GM21367 (cell line): ENCODE measurements around the gene GOLGA8B.
"Not testable (repeated sequence)": the region's sequence is repeated elsewhere in the genome, so short reads cannot be mapped to it uniquely, and the experiment has no call there.

Experiments used
- ATAC-seq: cut with Tn5 transposase; IDR thresholded peaks from one replicate; pipeline ENCODE4 v1.9.1; 2021; ENCODE audit not compliant: unreplicated experiment

GOLGA8B gene

DNA sequence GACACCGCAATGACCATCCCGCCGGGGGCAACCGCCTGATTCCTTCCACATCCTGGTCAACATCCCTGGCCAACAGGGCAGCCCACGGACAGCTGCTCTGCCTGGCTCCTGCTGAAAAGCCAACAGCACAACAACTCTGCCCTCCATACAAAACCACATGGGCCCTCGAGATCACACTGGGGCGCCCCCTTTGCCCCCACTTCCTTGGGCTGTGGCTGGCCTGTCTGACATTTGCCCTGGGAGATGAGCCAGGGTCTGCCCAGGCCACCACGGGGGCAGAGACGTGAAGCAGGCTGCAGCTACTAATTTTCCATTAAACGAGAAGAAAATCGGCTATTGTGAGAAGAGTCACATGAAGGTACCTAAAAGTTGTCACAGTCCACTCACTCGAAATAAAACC lies 16.3 kb downstream of the GOLGA8B start:
- not testable (repeated sequence) for ATAC-seq

DNA sequence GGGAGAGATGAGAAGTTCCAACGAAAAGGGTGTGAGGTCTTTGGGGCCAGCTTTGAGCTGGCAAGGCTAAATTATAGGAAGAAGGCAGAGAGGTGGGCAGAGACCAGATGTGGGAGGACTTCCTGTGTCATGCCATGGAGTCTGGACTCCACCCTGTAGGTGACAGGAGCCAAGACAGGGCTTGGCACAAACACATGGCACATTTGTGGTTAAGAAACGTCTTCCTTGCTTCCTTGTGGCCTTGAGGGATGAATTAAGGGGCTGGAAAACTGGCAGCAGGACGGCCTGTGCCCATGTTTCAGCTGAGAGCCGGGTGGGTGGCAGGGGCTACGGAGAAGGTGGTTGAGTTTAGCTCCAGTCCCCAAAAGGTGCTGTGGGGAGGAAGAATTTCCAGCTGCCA lies 18.7 kb downstream of the GOLGA8B start:
- not testable (repeated sequence) for ATAC-seq

DNA sequence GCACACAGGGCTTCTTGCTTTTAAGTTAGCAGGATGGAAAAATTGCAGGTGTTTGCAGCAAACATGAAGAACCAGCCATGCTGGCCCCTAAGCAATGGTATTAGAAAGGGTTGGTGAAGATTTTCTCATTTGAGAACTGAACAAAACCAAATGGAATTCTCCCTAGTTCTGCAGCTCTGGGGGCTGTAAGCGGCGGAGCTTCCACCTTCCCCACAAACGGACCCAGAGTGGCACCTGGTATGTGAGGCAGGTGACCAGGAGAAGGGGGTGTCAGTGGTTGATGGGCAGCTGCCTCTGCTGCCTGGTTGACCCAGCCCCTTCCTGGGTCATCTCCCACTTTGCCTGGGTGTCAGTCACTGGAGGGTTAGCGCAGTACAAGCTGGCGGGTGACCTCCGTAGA lies 22.6 kb downstream of the GOLGA8B start:
- not testable (repeated sequence) for ATAC-seq

DNA sequence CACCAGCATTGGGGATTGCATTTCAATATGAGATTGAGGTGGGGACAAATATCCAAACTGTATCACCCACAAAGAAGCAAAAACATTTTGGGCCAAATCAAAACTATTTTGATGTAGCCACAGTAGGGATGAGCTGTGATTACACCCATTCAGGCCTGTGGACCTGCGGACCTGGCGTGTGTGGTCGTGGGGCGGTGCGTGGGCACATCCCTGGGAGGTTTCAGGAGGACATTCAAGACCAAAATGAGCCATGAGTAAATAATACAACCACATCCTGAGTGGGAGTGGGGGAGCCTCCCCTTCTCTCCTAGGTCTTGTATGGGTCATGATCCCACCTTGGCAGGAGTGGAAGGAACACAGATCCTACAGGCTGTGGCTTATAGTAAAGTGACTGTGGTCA lies 23.7 kb downstream of the GOLGA8B start:
- not testable (repeated sequence) for ATAC-seq

DNA sequence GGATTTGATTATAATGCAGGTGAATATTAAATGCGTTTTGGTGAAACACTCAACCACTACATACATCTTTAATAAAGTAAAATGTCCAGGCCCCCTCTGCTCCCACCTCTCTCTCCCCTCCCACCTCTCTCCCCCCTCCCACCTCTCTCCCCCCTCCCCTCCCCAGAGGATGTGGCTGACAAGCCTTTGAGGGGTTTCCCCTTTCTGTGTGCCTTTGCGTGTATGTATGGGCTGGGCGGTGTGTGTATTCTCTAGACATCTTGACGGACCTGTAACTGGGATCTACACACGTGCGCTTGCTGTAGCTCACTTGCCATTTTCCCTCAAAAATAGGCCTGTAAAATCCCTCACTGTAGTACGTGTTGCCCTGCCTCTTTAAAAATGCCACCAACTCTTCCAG lies 28.3 kb downstream of the GOLGA8B start:
- not testable (repeated sequence) for ATAC-seq

DNA sequence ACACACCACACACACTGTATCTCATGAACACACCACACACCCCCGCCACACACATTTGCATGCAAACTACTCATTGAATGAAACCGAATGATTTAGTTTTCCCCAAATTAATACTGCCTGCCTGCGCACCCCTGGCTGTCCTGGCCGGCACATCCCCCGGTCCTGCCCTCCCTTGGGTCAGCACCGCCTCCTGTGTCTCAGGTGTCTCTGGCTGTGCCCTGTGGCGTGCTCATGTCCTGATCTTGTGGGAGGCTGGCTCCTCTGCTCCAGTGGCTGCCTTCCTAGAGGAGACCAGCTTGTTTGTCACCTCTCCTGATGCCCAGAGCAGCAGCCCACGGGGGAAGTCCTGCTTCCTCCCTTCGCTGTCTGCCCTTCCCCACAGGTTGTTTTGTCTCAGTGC lies 28.7 kb downstream of the GOLGA8B start:
- ATAC-seq, result not testable (repeated sequence)

DNA sequence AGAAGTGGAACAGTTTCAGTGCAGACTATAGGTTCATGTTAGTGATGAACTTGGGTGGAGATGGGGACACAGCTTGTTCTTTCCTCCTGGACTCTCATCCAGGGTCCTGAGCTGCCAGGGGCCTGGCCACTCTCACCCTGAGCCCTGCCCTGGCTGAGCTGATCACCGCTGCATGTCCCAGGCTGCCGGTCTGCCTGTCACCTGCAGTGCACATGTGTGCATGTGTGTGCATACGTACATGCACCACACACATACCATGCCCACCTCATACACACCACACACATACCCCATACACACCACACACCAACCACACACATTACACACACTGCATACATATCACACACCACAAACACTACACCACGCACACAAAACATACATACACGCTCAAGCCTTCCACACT lies 29.3 kb downstream of the GOLGA8B start:
- ATAC-seq, result not testable (repeated sequence)

GRCh38 chr15:34550129-34550528 lies 33.3 kb downstream of the GOLGA8B start:
- ATAC-seq, result not testable (repeated sequence)

DNA sequence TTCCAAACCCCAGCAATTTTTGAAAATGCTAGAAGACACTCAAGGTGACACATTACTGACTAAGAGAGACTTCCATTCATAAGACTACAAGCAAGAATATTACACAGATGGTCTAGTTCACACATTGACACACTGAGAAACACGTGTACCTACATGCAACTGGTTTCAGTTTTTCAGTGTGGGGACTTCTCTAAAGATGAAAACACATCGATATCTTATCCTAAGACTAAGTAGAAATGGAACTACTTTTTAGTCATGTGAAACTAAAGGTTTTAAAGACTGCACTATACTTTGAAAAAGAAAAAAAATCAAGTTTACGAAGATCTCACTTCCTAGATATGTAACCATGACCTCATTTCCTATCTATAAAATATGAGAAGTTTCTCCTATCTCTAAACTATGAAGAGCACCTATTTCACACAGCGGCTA lies 34.1 kb downstream of the GOLGA8B start:
- ATAC-seq, result not testable (repeated sequence)

GRCh38 chr15:34543860-34544649 lies 39.4 kb downstream of the GOLGA8B start:
- ATAC-seq, result not testable (repeated sequence)

DNA sequence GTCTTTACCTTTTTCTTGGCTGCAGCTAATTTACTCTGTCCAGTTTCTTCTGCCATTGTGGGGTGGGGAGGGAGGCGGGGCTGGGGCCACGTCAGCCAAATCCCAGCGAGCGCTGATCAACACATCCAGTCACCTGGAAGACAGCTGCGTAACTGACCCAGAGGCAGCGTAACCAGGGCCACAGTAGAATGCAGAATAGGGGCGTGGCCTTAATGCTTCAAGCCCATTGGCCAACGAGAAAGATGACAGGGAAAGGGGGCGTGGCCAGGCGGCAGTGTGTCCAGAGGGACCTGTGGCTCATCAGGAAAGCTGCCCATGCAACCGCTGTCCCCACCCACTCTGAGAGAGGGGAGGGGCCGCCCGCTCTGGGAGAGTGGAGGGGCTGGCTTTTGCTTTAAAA lies 47.6 kb downstream of the GOLGA8B start:
- ATAC-seq, result not testable (repeated sequence)
